ENCODE data around the gene AFTPH.

The AFTPH gene, protein sequence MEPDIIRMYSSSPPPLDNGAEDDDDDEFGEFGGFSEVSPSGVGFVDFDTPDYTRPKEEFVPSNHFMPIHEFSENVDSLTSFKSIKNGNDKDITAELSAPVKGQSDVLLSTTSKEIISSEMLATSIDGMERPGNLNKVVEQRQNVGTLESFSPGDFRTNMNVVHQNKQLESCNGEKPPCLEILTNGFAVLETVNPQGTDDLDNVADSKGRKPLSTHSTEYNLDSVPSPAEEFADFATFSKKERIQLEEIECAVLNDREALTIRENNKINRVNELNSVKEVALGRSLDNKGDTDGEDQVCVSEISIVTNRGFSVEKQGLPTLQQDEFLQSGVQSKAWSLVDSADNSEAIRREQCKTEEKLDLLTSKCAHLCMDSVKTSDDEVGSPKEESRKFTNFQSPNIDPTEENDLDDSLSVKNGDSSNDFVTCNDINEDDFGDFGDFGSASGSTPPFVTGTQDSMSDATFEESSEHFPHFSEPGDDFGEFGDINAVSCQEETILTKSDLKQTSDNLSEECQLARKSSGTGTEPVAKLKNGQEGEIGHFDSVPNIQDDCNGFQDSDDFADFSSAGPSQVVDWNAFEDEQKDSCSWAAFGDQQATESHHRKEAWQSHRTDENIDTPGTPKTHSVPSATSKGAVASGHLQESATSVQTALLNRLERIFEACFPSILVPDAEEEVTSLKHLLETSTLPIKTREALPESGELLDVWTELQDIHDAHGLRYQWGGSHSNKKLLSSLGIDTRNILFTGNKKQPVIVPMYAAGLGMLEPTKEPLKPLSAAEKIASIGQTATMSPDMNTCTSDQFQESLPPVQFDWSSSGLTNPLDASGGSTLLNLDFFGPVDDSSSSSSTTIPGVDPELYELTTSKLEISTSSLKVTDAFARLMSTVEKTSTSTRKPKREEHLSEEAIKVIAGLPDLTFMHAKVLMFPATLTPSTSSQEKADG

DNA sequence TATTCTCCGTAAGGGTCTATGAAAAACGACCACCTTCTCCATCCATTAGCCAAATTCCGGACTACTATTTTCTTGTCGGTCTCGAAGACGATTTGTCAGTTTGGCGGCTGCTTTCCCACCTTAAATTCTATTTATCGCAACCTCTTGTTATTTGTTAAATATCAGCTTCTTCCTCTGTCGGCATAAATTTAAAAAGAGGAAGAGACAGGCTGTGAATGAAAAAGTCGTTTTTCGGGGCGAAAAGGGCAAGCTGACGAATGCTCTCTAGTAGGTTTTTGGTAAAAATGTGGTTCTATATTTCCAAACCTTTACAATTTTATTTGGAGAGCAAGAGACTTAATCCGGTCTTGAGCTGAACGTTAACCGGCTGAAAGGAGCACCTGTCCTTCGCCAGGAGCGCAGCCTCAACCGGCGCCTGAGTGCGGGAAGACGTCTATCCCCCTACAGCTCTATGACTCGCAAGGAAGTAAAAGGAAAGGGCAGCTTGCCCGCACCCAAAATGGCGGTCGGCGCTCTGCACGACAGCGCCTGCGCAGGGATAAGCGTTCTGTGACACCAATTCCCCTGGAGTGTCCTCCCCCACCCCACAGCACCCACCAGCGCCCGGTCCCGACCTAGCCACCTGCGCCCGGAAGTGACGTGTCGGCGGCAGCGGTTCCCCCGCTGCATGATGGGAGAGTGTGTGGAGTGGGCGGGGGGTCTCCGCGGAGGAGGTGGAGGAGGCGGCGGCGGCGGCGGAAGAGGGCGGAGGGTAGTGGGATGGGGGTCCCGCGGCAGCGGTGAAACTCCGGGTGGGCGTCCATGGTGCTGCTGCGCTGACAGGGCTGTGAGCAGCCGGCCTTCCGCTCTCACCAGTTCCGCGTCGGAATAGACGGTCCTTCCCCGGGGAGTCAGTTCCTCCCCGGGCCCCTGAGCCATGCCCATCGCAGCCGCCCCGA lies at the start of gene AFTPH:
Gene AFTPH, plus strand, starts transcription at position 663 of the 938 bp plus-strand sequence. CDS start 27,147 bp downstream, outside the sequence.
- ATAC-seq (ENCODE audit: low read depth) (peak; percentile 89), DNase-seq (ENCODE audit: low spot score in 2 of 2) (peak; percentile 95 to 98)
- Mint-ChIP-seq H3K27me3 (no peaks in the 10 kb centered on the region), H3K9me3 (no peaks in the 10 kb centered on the region), H3K27ac (peak within 1 kb of the TSS; percentile 99), H3K36me3 (peaks cover 9% of the 10 kb centered on the region), H3K4me1 (peaks cover 15% of the 10 kb centered on the region), H3K4me3 (peak within 1 kb of the TSS; percentile 97)

GRCh38 chr2:64474636-64475035 lies 49.5 kb upstream of the AFTPH start:
- Mint-ChIP-seq H3K4me3 (no peak overlapping the region), H3K36me3 (no peaks in the 10 kb centered on the region), H3K9me3 (no peaks in the 10 kb centered on the region), H3K4me1 (peaks cover 9% of the 10 kb centered on the region), H3K27me3 (peaks cover 2% of the 10 kb centered on the region), H3K27ac (no peak overlapping the region)
- no peak for ATAC-seq (ENCODE audit: low read depth)
- DNase-seq (ENCODE audit: low spot score in 2 of 2), result no peak

- ATAC-seq (ENCODE audit: low read depth) (no peak), DNase-seq (ENCODE audit: low spot score in 2 of 2) (no peak)
- Mint-ChIP-seq H3K9me3 (no peaks in the 10 kb centered on the region), H3K27me3 (peaks cover 2% of the 10 kb centered on the region), H3K27ac (no peak overlapping the region), H3K36me3 (no peaks in the 10 kb centered on the region), H3K4me3 (no peak overlapping the region), H3K4me1 (peaks cover 9% of the 10 kb centered on the region)
These were observed 47.1 kb upstream of the AFTPH start for GRCh38 chr2:64477037-64477436.

- Mint-ChIP-seq H3K4me1 (peaks cover 9% of the 10 kb centered on the region), H3K4me3 (no peak overlapping the region), H3K27me3 (peaks cover 2% of the 10 kb centered on the region), H3K9me3 (no peaks in the 10 kb centered on the region), H3K27ac (no peak overlapping the region), H3K36me3 (no peaks in the 10 kb centered on the region)
- ATAC-seq (ENCODE audit: low read depth) (no peak), DNase-seq (ENCODE audit: low spot score in 2 of 2) (no peak)
These were observed 46.1 kb upstream of the AFTPH start for GRCh38 chr2:64477979-64478378.

GRCh38 chr2:64478502-64479230 lies 45.5 kb upstream of the AFTPH start:
- H3K4me3 Mint-ChIP-seq, result no peak overlapping the region
- DNase-seq (ENCODE audit: low spot score in 2 of 2) (no peak), ATAC-seq (ENCODE audit: low read depth) (no peak)
- no peaks in the 10 kb centered on the region for H3K36me3 Mint-ChIP-seq
- peaks cover 2% of the 10 kb centered on the region for H3K27me3 Mint-ChIP-seq
- H3K4me1 Mint-ChIP-seq, result peaks cover 9% of the 10 kb centered on the region
- no peaks in the 10 kb centered on the region for H3K9me3 Mint-ChIP-seq
- H3K27ac Mint-ChIP-seq, result no peak overlapping the region

DNA sequence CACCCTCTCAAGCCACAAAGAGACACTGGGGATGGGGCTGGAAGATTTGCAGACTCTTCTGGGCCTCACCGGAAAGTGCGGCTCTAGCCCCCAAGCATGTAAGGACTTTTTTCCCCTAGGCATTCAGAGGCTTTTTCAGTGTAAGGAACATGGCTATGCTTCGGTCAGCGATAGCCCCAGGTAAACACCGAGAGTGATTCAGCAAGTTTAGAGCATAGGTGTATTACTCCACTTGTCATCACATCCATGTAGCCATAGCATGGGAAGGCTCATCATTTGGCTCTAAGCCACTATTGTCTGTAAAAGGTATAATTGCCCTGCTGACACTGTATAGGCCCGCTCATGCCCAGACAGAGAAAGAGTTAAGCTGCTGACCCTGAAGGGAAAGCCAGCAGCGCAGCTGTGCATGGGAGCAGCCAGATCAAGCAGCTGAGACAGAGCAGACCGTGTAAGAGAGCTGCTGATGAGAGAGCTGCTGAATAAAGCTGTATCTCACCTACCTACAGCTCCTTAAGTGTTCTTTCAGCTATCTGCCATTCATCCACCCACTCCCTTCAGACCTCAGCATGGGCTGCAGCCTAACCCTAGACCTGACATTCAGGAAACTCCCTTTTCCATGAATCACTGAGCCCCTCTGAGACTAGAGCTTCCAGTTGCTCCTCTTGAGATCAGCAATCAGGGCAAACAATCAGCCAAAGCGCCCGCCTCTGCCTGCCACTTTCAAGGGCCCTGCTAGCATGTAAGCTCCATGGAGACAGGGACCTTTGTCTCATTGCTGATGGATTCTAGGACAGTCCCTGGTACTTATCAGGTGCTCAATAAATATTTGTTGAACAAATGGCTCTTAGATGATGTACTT lies 44.6 kb upstream of the AFTPH start:
- Mint-ChIP-seq H3K9me3 (no peaks in the 10 kb centered on the region), H3K4me3 (no peak overlapping the region), H3K27me3 (peaks cover 2% of the 10 kb centered on the region), H3K36me3 (no peaks in the 10 kb centered on the region), H3K27ac (no peak overlapping the region), H3K4me1 (peaks cover 4% of the 10 kb centered on the region)
- ATAC-seq (ENCODE audit: low read depth) (no peak), DNase-seq (ENCODE audit: low spot score in 2 of 2) (no peak)

DNA sequence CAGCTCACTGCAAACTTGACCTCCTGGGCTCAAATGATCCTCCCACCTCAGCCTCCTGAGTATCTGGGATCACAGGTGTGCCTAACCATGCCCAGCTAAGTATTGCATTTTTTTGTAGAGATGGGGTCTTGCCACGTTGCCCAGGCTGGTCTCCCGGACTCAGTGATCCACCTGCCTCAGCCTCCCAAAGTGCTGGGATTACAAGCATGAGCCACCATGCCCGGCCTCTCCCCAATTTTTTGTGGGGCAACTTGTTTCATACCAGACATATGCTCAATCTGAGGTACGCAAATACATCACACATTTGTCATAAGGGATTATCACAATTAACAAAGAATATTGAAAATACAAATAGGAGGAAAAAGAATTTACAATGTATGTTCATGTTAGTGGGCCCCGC lies 42.5 kb upstream of the AFTPH start:
- no peak overlapping the region for H3K4me3 Mint-ChIP-seq
- no peaks in the 10 kb centered on the region for H3K9me3 Mint-ChIP-seq
- no peaks in the 10 kb centered on the region for H3K27me3 Mint-ChIP-seq
- no peaks in the 10 kb centered on the region for H3K36me3 Mint-ChIP-seq
- ATAC-seq (ENCODE audit: low read depth) (no peak), DNase-seq (ENCODE audit: low spot score in 2 of 2) (no peak)
- H3K4me1 Mint-ChIP-seq, result no peaks in the 10 kb centered on the region
- H3K27ac Mint-ChIP-seq, result no peak overlapping the region

GRCh38 chr2:64482243-64482642 lies 41.9 kb upstream of the AFTPH start:
- ATAC-seq (ENCODE audit: low read depth), result no peak
- Mint-ChIP-seq H3K27me3 (no peaks in the 10 kb centered on the region), H3K27ac (no peak overlapping the region)

DNA sequence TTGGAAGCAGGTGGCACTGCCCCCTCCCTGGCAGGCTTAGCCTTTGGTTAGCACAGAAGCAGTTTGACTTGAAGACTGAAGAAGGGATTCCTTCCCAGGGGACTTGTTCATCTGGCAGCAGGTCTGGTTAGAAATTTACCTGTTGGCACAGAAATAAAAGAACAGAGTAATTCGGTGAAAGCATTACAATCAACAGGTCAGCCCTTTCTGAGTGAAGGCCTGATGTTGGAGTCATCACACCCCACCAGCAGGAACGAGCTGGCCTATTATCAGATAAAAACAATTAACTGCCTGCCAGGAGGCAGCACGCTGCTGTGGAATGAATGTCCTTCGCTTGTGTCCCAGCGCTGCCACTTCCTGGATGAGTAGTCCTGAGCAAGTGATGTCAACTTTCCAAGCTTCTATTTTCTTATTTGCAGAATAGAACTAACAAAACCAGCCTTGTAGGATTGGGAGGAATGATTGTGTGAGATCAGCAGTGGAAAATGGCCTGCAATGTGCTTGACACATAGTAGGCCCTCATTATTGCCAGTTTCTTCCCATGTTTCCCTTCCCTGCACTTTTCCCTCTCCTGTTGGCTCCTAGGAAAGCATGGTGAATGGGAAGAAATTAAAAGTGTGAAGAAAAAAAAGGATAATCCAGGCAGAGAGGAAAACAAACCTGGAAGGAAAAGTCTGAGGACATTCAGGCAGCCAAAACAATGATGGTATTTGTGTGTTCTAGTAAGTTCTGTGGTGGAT lies 41.2 kb upstream of the AFTPH start:
- H3K9me3 Mint-ChIP-seq, result no peaks in the 10 kb centered on the region
- H3K36me3 Mint-ChIP-seq, result no peaks in the 10 kb centered on the region
- H3K27me3 Mint-ChIP-seq, result peaks cover 1% of the 10 kb centered on the region
- no peak for ATAC-seq (ENCODE audit: low read depth)
- H3K4me1 Mint-ChIP-seq, result no peaks in the 10 kb centered on the region
- no peak overlapping the region for H3K27ac Mint-ChIP-seq
- no peak overlapping the region for H3K4me3 Mint-ChIP-seq
- DNase-seq (ENCODE audit: low spot score in 2 of 2), result no peak

More at GRCh38 chr2:64482243-64482642, 41.9 kb upstream of the AFTPH start:
- Mint-ChIP-seq H3K36me3 (no peaks in the 10 kb centered on the region), H3K4me3 (no peak overlapping the region), H3K4me1 (no peaks in the 10 kb centered on the region), H3K9me3 (no peaks in the 10 kb centered on the region)
- no peak for DNase-seq (ENCODE audit: low spot score in 2 of 2)

DNA sequence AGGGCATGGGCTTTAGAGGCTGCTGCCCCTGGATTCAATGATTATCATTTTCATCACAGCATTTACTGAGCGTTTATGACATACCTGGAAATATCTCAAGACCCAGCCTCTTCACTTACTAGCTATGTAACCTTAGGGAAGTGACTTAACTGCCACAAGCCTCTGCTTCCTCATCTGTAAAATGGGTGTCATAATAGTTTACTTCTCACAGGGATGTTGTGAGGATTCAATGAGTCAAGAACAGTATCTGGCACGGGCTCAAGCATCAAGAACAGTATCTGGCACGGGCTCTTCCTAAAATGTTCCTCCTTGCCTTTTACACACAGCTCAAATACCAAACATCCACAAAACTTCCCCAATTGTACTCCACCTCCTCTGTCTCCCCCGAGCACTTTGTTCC lies 38.8 kb upstream of the AFTPH start:
- DNase-seq (ENCODE audit: low spot score in 2 of 2) (no peak), ATAC-seq (ENCODE audit: low read depth) (no peak)
- Mint-ChIP-seq H3K36me3 (no peaks in the 10 kb centered on the region), H3K9me3 (no peaks in the 10 kb centered on the region), H3K4me1 (peaks cover 4% of the 10 kb centered on the region), H3K27ac (no peak overlapping the region), H3K4me3 (no peak overlapping the region), H3K27me3 (peaks cover 3% of the 10 kb centered on the region)

DNA sequence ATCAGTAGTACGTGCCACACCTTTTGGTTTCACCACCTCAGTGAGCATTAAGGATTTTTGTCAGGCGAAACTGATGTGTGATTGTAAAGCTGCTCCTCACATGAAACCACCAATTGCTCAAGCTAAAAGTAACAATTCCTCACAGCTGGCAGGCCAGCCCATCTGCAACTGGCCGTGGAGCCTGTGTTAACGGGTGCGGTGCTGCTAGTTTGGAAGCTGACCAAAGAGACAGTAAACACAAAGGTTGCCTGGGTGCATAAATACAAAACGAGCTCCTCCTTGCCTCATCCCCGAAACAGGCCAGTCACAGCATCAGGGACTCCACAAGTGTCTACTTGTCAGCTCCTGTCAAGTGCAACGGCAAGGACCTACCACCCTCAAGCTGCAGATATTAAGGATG lies 38.2 kb upstream of the AFTPH start:
- no peak overlapping the region for H3K27ac Mint-ChIP-seq

More for the DNA sequence above, 38.2 kb upstream of the AFTPH start:
- no peaks in the 10 kb centered on the region for H3K36me3 Mint-ChIP-seq
- H3K27me3 Mint-ChIP-seq, result peaks cover 3% of the 10 kb centered on the region
- no peak for ATAC-seq (ENCODE audit: low read depth)
- peaks cover 4% of the 10 kb centered on the region for H3K4me1 Mint-ChIP-seq
- no peaks in the 10 kb centered on the region for H3K9me3 Mint-ChIP-seq
- no peak for DNase-seq (ENCODE audit: low spot score in 2 of 2)
- H3K4me3 Mint-ChIP-seq, result no peak overlapping the region
